Measurements from ENCODE around the gene FADS3. TPM values are rescaled to one million over a fixed set of nuclear protein-coding genes. Genes with fewer than 3 reads are reported as not detected.

FADS3 gene
- total and polyA plus RNA-seq, 2 of the 13 experiments (the other 11 are each of a cell fraction or from before 2014, with no cell fraction given) = 13.4 to 23.2 TPM

GRCh38 chr11:61921446-61921845, 30.1 kb upstream of the FADS3 start:
- H3K79me2 ChIP-seq (ENCODE audit: insufficient read depth, low read length) = no peaks in the 10 kb centered on the region
- no peak for FAIRE-seq
- TF ChIP-seq ZNF768 (CRISPR knock-in tag; IDR thresholded peaks at IDR 0.05) (peak; percentile 76), RXRA (CRISPR knock-in tag; IDR thresholded peaks at IDR 0.05) (no peak), ZNF576 (CRISPR knock-in tag; IDR thresholded peaks at IDR 0.05) (no peak), ZGPAT (CRISPR knock-in tag; IDR thresholded peaks at IDR 0.05) (no peak)
- no peak overlapping the region for H2AFZ ChIP-seq (ENCODE audit: low read length)
- no peak for DNase-seq (ENCODE audit: low spot score)
- H3K4me1 ChIP-seq (ENCODE audit: insufficient read depth, low read length) = peaks cover 61% of the 10 kb centered on the region
- no peaks in the 10 kb centered on the region for H4K20me1 ChIP-seq (ENCODE audit: insufficient read depth, low read length)
- H3K36me3 ChIP-seq (replicated peaks in 1 of 2; ENCODE audit: control insufficient read depth in 1 of 2, insufficient read depth in 2 of 2, low read length in 2 of 2) = no peaks in the 10 kb centered on the region
- POLR2A ChIA-PET = no interaction called here
- CTCF ChIA-PET (ENCODE audit: low intra/inter-chr PET ratio, low total read pairs) = no interaction called here
- ATAC-seq = no peak
- no peaks in the 10 kb centered on the region for H3K9me3 ChIP-seq (ENCODE audit: low read length)
- H3K27ac ChIP-seq (ENCODE audit: extremely low read length, insufficient read depth, low read length) = no peak overlapping the region
- H3K4me3 ChIP-seq (replicated peaks in 1 of 3; ENCODE audit: insufficient read depth in 1 of 3, low read depth in 2 of 3, low read length in 3 of 3) = no peak overlapping the region
- WGBS (ENCODE audit: low lambda C conversion rate) = 38% methylated on average over 3 of the region's 3 CpGs
- H3K9ac ChIP-seq (ENCODE audit: insufficient read depth, low read depth, low read length) = no peak overlapping the region
- intact Hi-C loops (cut with micrococcal nuclease; ENCODE audit: unreplicated experiment) = no loop called here
- H3K27me3 ChIP-seq (ENCODE audit: control insufficient read depth in 1 of 2, insufficient read depth in 2 of 2, low read length in 2 of 2) = peaks cover 10 to 37% of the 10 kb centered on the region in 2 experiments
- in situ Hi-C loops (cut with HindIII; ENCODE audit: extremely low pct_ligation_motif_present, low pct_unique_long_range_greater_than_20kb) = no loop called here
- no TSS peak for BruUV-seq (replicated peaks)
- H3K4me2 ChIP-seq (ENCODE audit: low read depth, low read length) = no peak overlapping the region

GRCh38 chr11:61919705-61920631, 28.6 kb upstream of the FADS3 start:
- no peaks in the 10 kb centered on the region for H3K36me3 ChIP-seq (replicated peaks in 1 of 2; ENCODE audit: control insufficient read depth in 1 of 2, insufficient read depth in 2 of 2, low read length in 2 of 2)
- no TSS peak for BruUV-seq (replicated peaks)
- ChIA-PET POLR2A (no interaction called here), CTCF (ENCODE audit: low intra/inter-chr PET ratio, low total read pairs) (no interaction called here)
- H3K27ac ChIP-seq (ENCODE audit: extremely low read length, insufficient read depth, low read length) = no peak overlapping the region
- no peak overlapping the region for H3K9ac ChIP-seq (ENCODE audit: insufficient read depth, low read depth, low read length)
- H3K4me1 ChIP-seq (ENCODE audit: insufficient read depth, low read length) = peaks cover 66% of the 10 kb centered on the region
- H4K20me1 ChIP-seq (ENCODE audit: insufficient read depth, low read length) = no peaks in the 10 kb centered on the region
- H3K9me3 ChIP-seq (ENCODE audit: low read length) = no peaks in the 10 kb centered on the region
- intact Hi-C loops (cut with micrococcal nuclease; ENCODE audit: unreplicated experiment) = no loop called here
- peak overlapping the region in 1 of 3 experiments; percentile 20; a peak in 1 of 6 replicates for H3K4me3 ChIP-seq (replicated peaks in 1 of 3; ENCODE audit: insufficient read depth in 1 of 3, low read depth in 2 of 3, low read length in 3 of 3)
- H3K27me3 ChIP-seq (ENCODE audit: control insufficient read depth in 1 of 2, insufficient read depth in 2 of 2, low read length in 2 of 2) = peaks cover 11 to 39% of the 10 kb centered on the region in 2 experiments
- no peak for FAIRE-seq
- WGBS (ENCODE audit: low lambda C conversion rate) = no CpG with 5 or more reads among the region's 13 CpGs
- H3K79me2 ChIP-seq (ENCODE audit: insufficient read depth, low read length) = no peaks in the 10 kb centered on the region
- in situ Hi-C loops (cut with HindIII; ENCODE audit: extremely low pct_ligation_motif_present, low pct_unique_long_range_greater_than_20kb) = no loop called here
- H2AFZ ChIP-seq (ENCODE audit: low read length) = no peak overlapping the region
- DNase-seq (ENCODE audit: low spot score) = no peak
- H3K4me2 ChIP-seq (ENCODE audit: low read depth, low read length) = peak overlapping the region; percentile 34; the same call in 1 of the 2 replicates
- no peak for ATAC-seq
- TF ChIP-seq GPN1 (CRISPR knock-in tag; IDR thresholded peaks at IDR 0.05; ENCODE audit: borderline replicate concordance) = no peak
- no peak for TF ChIP-seq SYNCRIP (IDR thresholded peaks at IDR 0.05; ENCODE audit: insufficient read depth, low read depth, low read length)
- no peak for TF ChIP-seq SP4 (CRISPR knock-in tag; IDR thresholded peaks at IDR 0.05)
- TF ChIP-seq ZNF414 (CRISPR knock-in tag; IDR thresholded peaks at IDR 0.05) = no peak
- TF ChIP-seq ZNF652 (CRISPR knock-in tag; IDR thresholded peaks at IDR 0.05; ENCODE audit: borderline replicate concordance, low read depth) = no peak
- no peak for TF ChIP-seq NCOR1 (IDR thresholded peaks at IDR 0.05; ENCODE audit: borderline replicate concordance, low read length)
- no peak for TF ChIP-seq PPARG (CRISPR knock-in tag; conservative IDR thresholded peaks at IDR 0.05)
- no peak for TF ChIP-seq ZNF792 (CRISPR knock-in tag; IDR thresholded peaks at IDR 0.05)
- TF ChIP-seq LBX2 (CRISPR knock-in tag; IDR thresholded peaks at IDR 0.05; ENCODE audit: borderline replicate concordance) = no peak
- no peak for TF ChIP-seq SMYD3 (CRISPR knock-in tag; IDR thresholded peaks at IDR 0.05)
- TF ChIP-seq EEA1 (CRISPR knock-in tag; IDR thresholded peaks at IDR 0.05; ENCODE audit: borderline replicate concordance) = no peak
- no peak for TF ChIP-seq ZNF264 (CRISPR knock-in tag; IDR thresholded peaks at IDR 0.05)
